Heart left ventricle (tissue), 16 donors: ENCODE measurements around the gene SH3TC1. TPM values are rescaled to one million over a fixed set of nuclear protein-coding genes. Genes with fewer than 3 reads are reported as not detected.

Experiments used
- ATAC-seq, 4 donors: fragments of 200-7000 bp; cut with Tn5 transposase; one replicate each; pipeline ENCODE4 v1.9.1; 2020 to 2022; ENCODE audit warnings: moderate library complexity in 4 of 4, mild to moderate bottlenecking in 3 of 4, moderate number of reproducible peaks in 1 of 4
- DNase-seq, 5 donors: peaks; one replicate each; pipeline ENCODE4 v3.0.0-alpha.2; 2020
- H3K27ac ChIP-seq, 12 donors: fragments of 200-600 bp; sonication (generic) in 4 of 12; one replicate each; pipeline versions ENCODE4 v1.5.0 to v1.8.0; 2016 to 2022; ENCODE audit warnings: mild to moderate bottlenecking in 2 of 12
- H3K27me3 ChIP-seq, 9 donors: fragments of 200-600 bp; sonication (generic) in 2 of 9; one replicate each; pipeline versions ENCODE4 v1.5.1 to v1.8.0; 2016 to 2022; ENCODE audit warnings: mild to moderate bottlenecking in 3 of 9
- H3K36me3 ChIP-seq, 9 donors: fragments of 200-600 bp; sonication (generic) in 2 of 9; one replicate each; pipeline versions ENCODE4 v1.5.0 to v1.8.0; 2018 to 2022; ENCODE audit warnings: mild to moderate bottlenecking in 2 of 9
- H3K4me1 ChIP-seq, 12 donors: fragments of 200-600 bp; sonication (generic) in 4 of 12; one replicate each; pipeline versions ENCODE4 v1.5.0 to v1.8.0; 2016 to 2022; ENCODE audit warnings: mild to moderate bottlenecking in 3 of 12
- H3K4me3 ChIP-seq, 12 donors: fragments of 200-600 bp; sonication (generic) in 4 of 12; one replicate each; pipeline versions ENCODE4 v1.5.0 to v1.8.0; 2017 to 2022; ENCODE audit warnings: mild to moderate bottlenecking in 9 of 12, moderate library complexity in 4 of 12
- H3K9me3 ChIP-seq, 12 donors: fragments of 200-600 bp; sonication (generic) in 4 of 12; one replicate each; pipeline versions ENCODE4 v1.5.0 to v1.8.0; 2016 to 2022; ENCODE audit warnings: mild to moderate bottlenecking in 1 of 12
- POLR2A ChIP-seq, 2 donors: fragments of 450-650 bp; IDR thresholded peaks; one replicate each; pipeline ENCODE4 v1.6.1; 2017; ENCODE audit warnings: antibody characterized with exemption in 2 of 2, mild to moderate bottlenecking in 2 of 2, moderate library complexity in 2 of 2
- WGBS, 4 donors: extraction: QIAGEN DNeasy Blood & Tissue Kit in 2 of 4; methylation state at CpG; one replicate each; pipeline versions ENCODE4 v1.1.5 to v1.1.7; 2013 to 2018; 5-methylcytosine and 5-hydroxymethylcytosine counted together
- intact Hi-C, 10 donors: fragments of 100-400 bp; cut with DNase I; formaldehyde crosslinking; loops; one replicate each; pipeline versions ENCODE4 v1.11.1 to v1.14.2; 2022
- polyA plus RNA-seq, 2 donors: library from polyadenylated mRNA; stranded (reverse); fragments of 200-250 nt; gene quantifications; one replicate each; pipeline ENCODE4 v1.2.3, GENCODE V29; 2013
- total RNA-seq, 9 donors: library from RNA; depleted of rRNA in 2 of 9; stranded (reverse); fragments of >200 nt in 2 of 9; fragmentation: NEBNext Ultra II Directional in 3 of 9; extraction: Animal tissue kit (Norgen Biotek cat#: 25700) in 3 of 9; gene quantifications; one replicate each; pipeline versions ENCODE4 v1.1.0 to v1.2.4, GENCODE V29; 2016 to 2023
- TF ChIP-seq, protein P1 (sequence below), 12 donors: fragments of 200-600 bp; sonication (generic) in 4 of 12; IDR thresholded peaks; one replicate each; pipeline versions ENCODE4 v1.5.0 to v1.8.0; 2018 to 2022; ENCODE audit warnings: antibody characterized with exemption in 12 of 12, mild to moderate bottlenecking in 5 of 12
- donor health status: ischemic (EF 13 %, LVEDD 7.1; RV severe dilation, severe dysfunction).
- donor health status: healthy with polysubstance abuse.
- donor health status: DM: no; HTN: yes; CAD: no.
- donor health status: DM: no; HTN: no; CAD: no.
- donor health status: ischemic (EF 25% LVEDD 6.9; RV normal size, moderate dysfunction).
- donor health status: ischemic (EF 25% LVEDD 5.7; RV mildly dilated, moderate dysfunction).
- donor health status: healthy.
- donor health status: DM: yes; HTN: yes; CAD: no.
- donor health status: ischemic (EF 35%, LVEDD 5.7; RV mildly dilated, moderate dysfunction).
- donor health status: nonischemic (EF 11% LVEDD 7.7; RV severe dilation, severe dysfunction).
- donor health status: DM: yes; HTN: yes; CAD: no.
- donor health status: PGD.
- donor health status: ischemic (EF 29% LVEDD 5.4; RV normal size, mild dysfunction).
- donor health status: nonischemic (EF 23%, LVEDD 6.1; RV moderate dilation, normal function).

The SH3TC1 gene
- total and polyA plus RNA-seq, 11 donors = 5.8 to 45.9 (median 10.9) TPM

DNA sequence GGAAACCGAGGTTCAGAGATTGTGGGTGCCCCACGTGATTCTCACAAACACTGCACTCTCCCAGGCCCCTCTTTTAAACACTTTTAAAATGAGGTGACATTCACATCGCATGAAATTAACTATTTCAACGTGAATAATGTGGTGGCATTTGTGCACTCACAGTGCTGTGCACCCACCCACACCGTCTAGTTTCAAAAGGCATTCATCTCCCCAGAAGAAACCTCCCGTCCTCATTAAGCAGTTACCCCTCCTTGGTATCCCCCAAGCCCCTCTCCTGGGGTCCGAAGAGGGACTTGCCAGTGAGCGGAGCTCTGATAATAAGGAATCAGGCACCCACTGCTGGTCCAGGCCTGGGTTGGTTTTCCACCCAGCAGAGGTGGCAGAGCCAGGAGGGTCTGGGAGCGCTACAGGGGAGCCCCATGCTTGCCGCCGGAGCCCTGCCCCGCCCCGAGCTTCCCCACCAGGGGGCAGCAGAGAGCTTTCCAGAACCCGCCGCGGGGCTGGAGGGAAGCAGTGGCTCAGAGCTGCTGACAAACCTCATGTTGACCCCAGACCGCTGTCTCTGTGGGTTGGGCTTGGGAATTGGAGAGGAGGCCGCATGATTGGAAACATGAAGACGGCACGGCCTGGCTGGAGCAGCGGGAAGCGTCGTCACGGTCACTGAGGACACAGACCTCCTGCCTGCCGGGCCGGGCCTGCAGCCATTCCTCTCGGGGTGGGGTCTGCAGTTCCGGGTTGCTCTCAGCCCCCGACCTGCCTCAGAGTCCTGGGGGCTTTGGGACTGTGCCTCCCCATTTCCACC lies 43.0 kb downstream of the SH3TC1 start:
- intact Hi-C loops = loop anchor here (1.0 to 10.0 kb wide), 11 partner anchors 65 to 355 kb away; partner anchors contain the start of gene CPZ (in 8 of the 10)
- no peak for TF ChIP-seq POLR2A (IDR thresholded peaks at IDR 0.05)
- TF ChIP-seq, protein P1, sequence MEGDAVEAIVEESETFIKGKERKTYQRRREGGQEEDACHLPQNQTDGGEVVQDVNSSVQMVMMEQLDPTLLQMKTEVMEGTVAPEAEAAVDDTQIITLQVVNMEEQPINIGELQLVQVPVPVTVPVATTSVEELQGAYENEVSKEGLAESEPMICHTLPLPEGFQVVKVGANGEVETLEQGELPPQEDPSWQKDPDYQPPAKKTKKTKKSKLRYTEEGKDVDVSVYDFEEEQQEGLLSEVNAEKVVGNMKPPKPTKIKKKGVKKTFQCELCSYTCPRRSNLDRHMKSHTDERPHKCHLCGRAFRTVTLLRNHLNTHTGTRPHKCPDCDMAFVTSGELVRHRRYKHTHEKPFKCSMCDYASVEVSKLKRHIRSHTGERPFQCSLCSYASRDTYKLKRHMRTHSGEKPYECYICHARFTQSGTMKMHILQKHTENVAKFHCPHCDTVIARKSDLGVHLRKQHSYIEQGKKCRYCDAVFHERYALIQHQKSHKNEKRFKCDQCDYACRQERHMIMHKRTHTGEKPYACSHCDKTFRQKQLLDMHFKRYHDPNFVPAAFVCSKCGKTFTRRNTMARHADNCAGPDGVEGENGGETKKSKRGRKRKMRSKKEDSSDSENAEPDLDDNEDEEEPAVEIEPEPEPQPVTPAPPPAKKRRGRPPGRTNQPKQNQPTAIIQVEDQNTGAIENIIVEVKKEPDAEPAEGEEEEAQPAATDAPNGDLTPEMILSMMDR (IDR thresholded peaks at IDR 0.05) = peak; percentile 97 to 100 (median 98)
- Histone ChIP-seq H3K4me3 (no peak overlapping the region), H3K36me3 (peaks cover 0 to 44% (median 8%) of the 10 kb centered on the region in 9 donors), H3K27me3 (no peaks in the 10 kb centered on the region), H3K9me3 (no peaks in the 10 kb centered on the region), H3K27ac (peak overlapping the region in 7 of 12 donors; percentile 9 to 63 (median 47)), H3K4me1 (peaks cover 0 to 21% (median 15%) of the 10 kb centered on the region in 12 donors)
- ATAC-seq (peak; percentile 75 to 91 (median 86)), DNase-seq (peak; percentile 87 to 93 (median 88))
- 21 to 30% (median 22%) methylated on average over 22 to 29 of the region's 29 CpGs for WGBS, 4 donors

DNA sequence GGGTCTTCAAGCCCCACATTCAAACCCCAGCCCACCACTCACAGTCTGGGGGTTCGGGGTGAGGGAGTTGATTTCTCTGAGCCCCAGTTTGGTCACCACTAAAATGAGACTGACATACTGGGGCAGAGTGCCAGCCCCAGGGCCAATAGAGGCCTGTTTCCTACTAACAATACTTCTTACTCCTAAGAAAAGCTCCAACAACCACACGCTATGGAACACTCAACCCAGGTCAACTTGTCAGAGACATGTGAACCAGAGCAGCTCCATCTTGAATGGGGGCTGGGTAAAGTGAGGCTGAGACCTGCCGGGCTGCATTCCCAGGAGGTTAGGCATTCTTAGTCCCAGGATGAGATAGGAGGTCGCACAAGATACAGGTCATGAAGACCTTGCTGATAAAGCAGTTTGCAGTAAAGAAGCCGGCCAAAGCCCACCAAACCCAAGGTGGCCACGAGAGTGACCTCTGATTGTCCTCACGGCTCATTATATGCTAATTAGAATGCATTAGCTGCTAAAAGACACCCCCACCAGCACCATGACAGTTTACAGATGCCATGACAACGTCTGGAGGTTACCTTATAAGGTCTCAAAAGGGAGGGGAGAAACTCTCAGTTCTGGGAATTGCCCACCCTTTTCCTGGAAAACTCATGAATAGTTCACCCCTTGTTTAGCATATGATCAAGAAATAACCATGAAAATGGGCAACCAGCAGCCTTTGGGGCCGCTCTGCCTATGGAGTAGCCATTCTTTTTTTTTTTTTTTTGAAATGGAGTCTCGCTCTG lies 43.9 kb downstream of the SH3TC1 start:
- H3K4me3 ChIP-seq = no peak overlapping the region
- DNase-seq (no peak), ATAC-seq (no peak)
- peaks cover 0 to 36% (median under 1%) of the 10 kb centered on the region in 9 donors for H3K36me3 ChIP-seq
- no peaks in the 10 kb centered on the region for H3K9me3 ChIP-seq
- WGBS, 4 donors = 76 to 86% (median 84%) methylated on average over 8 to 10 of the region's 10 CpGs
- intact Hi-C loops = loop anchor here (1.0 to 10.0 kb wide), 10 partner anchors 66 to 354 kb away; partner anchors contain the start of gene CPZ (in 8 of the 10)
- TF ChIP-seq, protein P1 (IDR thresholded peaks at IDR 0.05) = no peak
- H3K27me3 ChIP-seq = no peaks in the 10 kb centered on the region
- peak overlapping the region in 7 of 12 donors; percentile 9 to 63 (median 47) for H3K27ac ChIP-seq
- H3K4me1 ChIP-seq = peaks cover 0 to 30% (median 23%) of the 10 kb centered on the region in 12 donors

DNA sequence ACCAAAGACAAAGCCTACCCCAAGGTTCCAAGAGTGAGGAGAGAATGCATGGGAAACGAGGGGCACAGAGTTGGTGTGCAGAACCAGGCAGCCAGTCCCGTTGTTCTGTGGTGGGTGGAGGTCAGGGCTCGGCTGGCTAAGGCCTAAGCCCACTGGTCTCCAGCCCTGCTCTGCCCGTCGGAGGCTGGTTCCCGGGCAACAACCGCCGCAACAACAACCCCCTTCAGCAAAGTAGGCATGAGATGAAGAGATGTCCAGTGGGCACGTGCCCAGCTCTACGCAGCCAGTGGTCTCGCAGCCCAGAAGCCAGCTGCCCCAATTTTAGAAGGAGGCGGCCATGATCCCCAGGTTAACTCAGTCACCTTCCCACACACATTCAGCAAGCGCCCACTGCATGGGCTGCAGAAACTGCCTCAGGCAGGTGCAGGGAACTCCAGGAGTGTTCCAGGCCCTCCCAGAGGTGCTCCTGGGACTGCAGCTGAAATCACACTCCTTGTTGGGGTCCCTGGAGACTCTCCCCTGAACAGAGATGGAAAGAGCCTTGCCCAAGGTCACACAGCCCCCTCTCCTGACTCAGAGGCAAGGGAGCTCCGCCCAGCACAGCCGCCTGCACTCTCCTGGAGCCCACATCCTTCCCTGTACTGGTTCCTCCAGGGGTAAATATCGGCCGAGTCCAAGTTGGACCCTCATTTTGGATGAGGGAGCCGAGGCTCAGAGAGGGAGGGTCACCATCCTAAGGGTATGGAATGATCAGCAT lies 45.1 kb downstream of the SH3TC1 start:
- 92 to 96% (median 93%) methylated on average over 11 to 18 of the region's 18 CpGs for WGBS, 4 donors
- Histone ChIP-seq H3K9me3 (no peaks in the 10 kb centered on the region), H3K27ac (no peak overlapping the region), H3K36me3 (peaks cover 0 to 25% (median 0%) of the 10 kb centered on the region in 9 donors), H3K4me1 (peaks cover 0 to 34% (median 24%) of the 10 kb centered on the region in 12 donors), H3K4me3 (no peak overlapping the region), H3K27me3 (no peaks in the 10 kb centered on the region)
- TF ChIP-seq, protein P1 (IDR thresholded peaks at IDR 0.05) = no peak
- TF ChIP-seq POLR2A (IDR thresholded peaks at IDR 0.05) = no peak
- intact Hi-C loops = loop anchor here in 9 of 10 donors (5.0 to 10.0 kb wide), 4 partner anchors 67 to 353 kb away; partner anchors contain the start of gene CPZ (in 8 of the 9)
- DNase-seq (no peak), ATAC-seq (no peak)
